GM19463 (cell line): ENCODE results near the gene LINGO3.
A peak's percentile ranks its signal among the peaks of the same experiment; 100 is the strongest.

Experiments
- ATAC-seq: cut with Tn5 transposase; IDR thresholded peaks from one replicate; pipeline ENCODE4 v1.9.1; 2021; ENCODE audit warnings: mild to moderate bottlenecking, moderate library complexity; ENCODE audit not compliant: unreplicated experiment

The LINGO3 gene

GRCh38 chr19:2339644-2340310 lies 31.8 kb upstream of the LINGO3 start:
- ATAC-seq = no peak

DNA sequence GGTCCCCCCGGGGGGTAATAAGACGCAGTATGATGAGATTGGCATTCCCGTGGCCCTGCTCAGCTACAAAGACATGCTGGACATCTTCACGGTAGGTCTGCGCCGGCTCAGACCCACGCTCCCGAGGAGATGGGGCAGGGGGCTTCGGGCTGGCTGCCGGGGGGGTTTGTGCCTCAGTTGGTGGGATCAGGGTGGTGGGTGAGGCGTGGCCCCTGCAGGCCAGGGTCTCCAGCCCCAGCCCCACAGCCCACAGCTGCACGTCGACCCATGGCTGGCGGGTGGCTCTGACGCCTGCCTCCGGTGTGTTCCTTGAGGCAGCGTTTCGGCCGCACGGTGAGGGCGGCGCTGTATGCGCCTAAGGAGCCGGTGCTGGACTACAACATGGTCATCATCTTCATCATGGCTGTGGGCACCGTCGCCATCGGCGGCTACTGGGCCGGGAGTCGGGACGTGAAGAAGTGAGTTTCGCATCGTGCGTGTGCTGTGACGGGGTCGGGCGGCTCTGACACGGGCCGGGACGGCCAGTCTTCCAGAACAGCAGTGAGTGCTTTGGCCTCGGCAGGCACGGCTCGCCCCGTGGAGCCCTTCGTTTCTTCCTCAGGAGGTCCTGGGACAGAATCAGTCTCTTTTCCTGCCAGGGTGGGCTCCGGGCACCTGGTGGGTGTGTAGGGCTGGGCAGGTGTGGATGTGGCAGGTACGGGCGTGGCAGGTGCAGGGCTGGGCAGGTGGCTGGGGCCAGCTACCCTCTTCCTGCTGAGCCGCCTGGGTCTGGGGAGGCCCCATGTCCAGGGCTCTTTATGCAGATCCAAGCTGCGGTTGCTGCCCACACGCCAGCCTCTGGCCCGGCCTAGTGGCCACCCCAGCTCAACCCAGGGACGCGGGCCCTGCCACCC lies 31.0 kb upstream of the LINGO3 start:
- ATAC-seq = no peak

DNA sequence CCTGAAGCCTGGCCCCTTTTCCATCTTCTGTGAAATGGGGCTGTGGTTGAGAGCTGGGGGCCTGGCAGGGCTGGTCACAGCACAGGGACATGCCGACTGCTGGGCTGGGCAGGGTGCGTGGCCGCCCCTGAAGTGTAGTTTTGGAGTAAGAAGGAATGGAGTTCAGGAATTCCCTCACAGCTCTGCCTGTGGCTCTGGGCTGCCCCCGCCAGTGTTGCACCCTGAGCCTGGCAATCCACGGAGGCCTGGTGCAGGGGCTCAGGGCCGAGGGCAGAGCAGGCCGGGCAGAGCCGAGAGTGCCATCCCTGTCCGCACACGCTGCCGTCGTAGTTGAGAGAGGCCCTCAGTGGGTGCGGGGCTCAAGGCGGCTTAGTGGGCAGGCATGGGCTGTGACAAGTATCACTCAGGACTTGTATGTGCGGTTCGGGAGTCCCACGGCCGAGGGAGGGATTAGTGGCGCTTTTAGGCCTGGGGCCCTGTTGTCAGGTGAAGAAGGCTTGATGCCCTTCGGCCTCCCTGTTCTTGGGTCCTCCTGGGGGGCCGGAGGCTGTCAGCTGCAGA lies 30.2 kb upstream of the LINGO3 start:
- no peak for ATAC-seq

GRCh38 chr19:2337329-2337707 lies 29.4 kb upstream of the LINGO3 start:
- ATAC-seq = no peak

DNA sequence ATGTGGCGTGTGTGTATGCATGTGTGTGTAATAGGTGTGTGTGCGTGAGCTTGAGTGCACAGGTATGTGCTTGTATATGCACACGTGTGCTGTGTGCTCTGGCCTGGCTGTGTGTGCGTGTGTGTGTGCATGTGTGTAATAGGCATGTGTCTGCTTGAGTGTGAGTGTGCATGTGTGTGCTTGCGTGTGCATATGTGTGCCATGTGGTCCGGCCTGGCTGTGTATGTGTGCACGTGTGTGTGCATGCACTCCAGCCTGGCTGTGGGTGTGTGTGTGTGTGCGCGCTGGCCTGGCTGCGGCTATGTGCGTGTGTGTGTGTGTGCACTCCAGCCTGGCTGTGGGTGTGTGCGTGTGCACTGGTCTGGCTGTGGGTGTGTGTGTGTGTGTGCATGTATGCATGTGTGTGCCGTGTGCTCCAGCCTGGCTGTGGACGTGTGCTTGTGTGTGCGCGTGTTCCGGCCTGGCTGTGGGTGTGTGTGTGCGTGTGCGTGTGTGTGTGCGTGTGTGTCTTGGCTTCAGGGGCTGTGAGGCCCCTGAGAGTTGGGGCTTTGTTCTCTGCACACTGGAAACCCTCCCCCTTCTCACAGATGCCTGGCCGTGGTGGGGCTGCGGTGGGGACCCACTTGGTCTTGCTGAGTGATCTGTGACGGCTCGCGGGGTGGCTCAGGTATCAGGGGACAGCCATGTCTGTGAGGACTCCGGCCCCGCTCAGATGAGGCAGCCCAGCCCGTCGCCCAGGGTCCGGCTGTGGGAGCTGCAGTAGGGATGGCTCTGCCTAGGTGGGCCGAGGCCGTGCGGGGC lies 28.8 kb upstream of the LINGO3 start:
- no peak for ATAC-seq

GRCh38 chr19:2335848-2336247 lies 27.9 kb upstream of the LINGO3 start:
- ATAC-seq = no peak

- ATAC-seq = no peak
Observed at GRCh38 chr19:2334986-2335846, 27.3 kb upstream of the LINGO3 start.

GRCh38 chr19:2334426-2334825 lies 26.5 kb upstream of the LINGO3 start:
- ATAC-seq = no peak

DNA sequence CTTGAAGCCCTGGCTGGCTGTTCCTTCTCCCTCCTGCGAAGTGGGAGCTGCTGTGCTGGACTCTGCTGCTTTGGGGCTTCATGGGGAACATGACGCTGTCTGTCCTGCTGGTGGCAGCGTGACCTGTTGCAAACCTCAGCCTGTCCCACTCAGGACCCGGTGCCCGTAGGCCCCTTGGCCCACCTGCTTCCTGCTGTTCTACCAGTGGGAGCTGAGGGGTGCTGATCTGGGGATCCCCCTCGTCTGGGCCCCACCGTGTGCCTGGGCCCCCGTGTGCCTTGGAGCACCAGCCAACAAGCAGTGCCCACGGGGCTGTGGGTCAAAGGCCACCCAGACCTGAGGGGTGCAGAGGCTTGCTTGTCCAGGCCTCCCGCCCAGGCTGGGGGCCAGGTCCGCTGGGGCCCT lies 25.9 kb upstream of the LINGO3 start:
- no peak for ATAC-seq

- no peak for ATAC-seq
Observed at GRCh38 chr19:2333027-2333806, 25.3 kb upstream of the LINGO3 start.

DNA sequence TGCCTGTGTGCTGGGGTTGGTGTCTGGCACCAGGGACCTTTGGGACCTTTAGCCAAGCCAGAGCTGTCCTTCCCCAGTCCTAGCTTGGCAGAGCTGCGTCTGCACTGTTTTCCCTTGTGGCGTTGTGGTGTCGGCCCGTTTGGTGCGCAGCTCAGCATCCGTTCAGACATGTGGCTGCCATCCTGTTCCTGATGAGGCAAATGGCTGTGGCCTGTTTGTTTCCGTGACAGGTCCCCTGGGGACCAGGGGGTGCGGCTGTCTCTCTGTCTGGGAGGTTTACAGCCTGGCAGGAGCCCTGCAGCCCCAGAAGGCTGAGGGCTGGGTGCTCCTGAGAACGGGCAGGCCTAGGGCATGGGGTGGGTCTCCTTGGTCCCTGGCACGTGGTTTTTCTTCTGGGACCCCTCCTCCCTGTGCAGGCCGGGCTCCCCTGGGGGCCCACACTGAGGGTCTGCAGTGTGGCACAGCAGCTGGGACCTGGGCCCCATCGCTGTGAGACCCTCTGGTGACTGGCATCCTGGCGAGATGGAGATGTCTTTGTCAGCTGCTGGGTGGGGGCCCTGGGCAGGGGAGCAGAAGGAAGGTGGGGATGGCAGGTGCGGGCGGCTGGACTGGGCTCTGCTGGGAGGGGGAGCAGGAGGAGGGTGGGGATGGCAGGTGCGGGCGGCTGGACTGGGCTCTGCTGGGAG lies 24.5 kb upstream of the LINGO3 start:
- peak; percentile 53 for ATAC-seq

- ATAC-seq = no peak
Observed at GRCh38 chr19:2331601-2332246, 23.8 kb upstream of the LINGO3 start.

GRCh38 chr19:2330632-2331284 lies 22.8 kb upstream of the LINGO3 start:
- no peak for ATAC-seq

- no peak for ATAC-seq
Observed at GRCh38 chr19:2330255-2330631, 22.3 kb upstream of the LINGO3 start.

- ATAC-seq = no peak
Observed at GRCh38 chr19:2329501-2329916, 21.6 kb upstream of the LINGO3 start.

DNA sequence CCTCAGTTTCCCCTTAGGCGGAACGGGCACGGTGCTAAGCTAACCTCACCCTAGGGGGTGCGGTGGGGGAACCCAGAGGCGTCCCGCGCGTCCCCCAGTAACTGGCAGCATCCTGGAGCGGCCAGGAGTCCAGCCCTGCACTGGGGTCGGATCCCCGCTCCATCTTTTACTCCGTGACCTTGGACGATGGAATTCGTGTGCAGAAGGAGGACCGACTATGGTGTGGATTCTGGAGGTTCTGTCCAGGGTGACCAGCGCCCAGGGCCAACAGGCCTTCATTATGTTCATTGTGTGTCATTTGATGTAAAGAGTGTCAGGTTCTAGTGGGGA lies 21.2 kb upstream of the LINGO3 start:
- no peak for ATAC-seq

DNA sequence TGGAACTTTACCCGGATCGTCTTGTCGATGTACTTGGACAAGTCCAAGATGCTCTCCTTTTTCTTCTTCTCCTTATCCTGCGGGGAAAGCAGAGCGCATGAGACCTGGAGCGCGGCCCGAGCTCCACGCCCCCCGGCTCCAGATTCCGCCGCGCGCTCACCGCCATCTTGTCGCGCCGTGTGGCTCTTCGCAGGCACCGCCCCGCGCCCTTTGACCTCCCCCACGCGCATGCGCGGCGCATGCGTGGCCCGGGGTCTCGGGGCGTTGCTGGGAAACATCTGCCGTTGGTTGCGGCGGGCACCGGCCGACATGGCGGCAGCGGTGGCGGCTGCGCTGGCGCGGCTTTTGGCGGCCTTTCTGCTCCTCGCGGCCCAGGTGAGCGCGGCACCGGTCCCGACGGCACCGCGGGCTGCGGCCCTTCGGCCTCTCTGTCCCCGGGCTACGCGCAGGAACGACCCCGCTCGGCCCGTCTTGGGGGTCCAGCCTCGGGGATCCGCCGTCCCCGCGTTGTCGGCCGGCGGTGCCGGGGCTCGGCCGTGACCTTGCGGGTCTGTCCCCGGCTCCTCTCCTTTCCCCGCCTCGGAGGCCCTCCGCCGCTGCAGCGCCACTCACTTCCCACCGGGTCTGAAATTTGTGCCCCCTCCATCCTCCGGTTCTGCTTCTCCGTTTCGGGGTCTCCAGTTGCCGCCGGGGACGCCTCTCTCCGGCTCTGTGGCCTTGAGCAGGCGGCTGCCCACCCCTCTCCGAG lies 20.6 kb upstream of the LINGO3 start, which contains the start of the genes LSM7 and SPPL2B:
Gene LSM7 (minus strand): TSS at position 186 of the 748 bp plus-strand sequence. CDS start 20 bp downstream, at position 166.
Gene SPPL2B (plus strand): TSS at position 284 of the 748 bp plus-strand sequence. CDS start 26 bp downstream, at position 310.
- peak; percentile 63 for ATAC-seq
